ENCODE measurements around the gene DAB1. TPM values are rescaled to one million over a fixed set of nuclear protein-coding genes. Genes with fewer than 3 reads are reported as not detected.

DAB1 gene
- total and polyA plus RNA-seq, 10 of the 15 experiments (the other 5 are each of a cell fraction or from before 2014, with no cell fraction given), result 0.02 to 0.10 (median 0.03) TPM; not detected in 5

- Histone ChIP-seq H3K36me3 (ENCODE audit: control insufficient read depth in 2 of 2, insufficient read depth in 2 of 2, low read length in 1 of 2) (no peaks in the 10 kb centered on the region), H3K27ac (ENCODE audit: control insufficient read depth, insufficient read depth) (no peak overlapping the region), H3K9ac (ENCODE audit: control insufficient read depth, insufficient read depth, low read length) (no peak overlapping the region), H3K4me3 (no peak overlapping the region), H3K79me2 (ENCODE audit: control insufficient read depth, insufficient read depth, low read length) (no peaks in the 10 kb centered on the region), H4K20me1 (ENCODE audit: control insufficient read depth, insufficient read depth) (no peaks in the 10 kb centered on the region), H3K27me3 (replicated peaks in 1 of 2; ENCODE audit: control insufficient read depth in 2 of 2, insufficient read depth in 2 of 2, low read length in 1 of 2) (no peaks in the 10 kb centered on the region), H3K9me3 (replicated peaks; ENCODE audit: control insufficient read depth, insufficient read depth, low read length) (no peaks in the 10 kb centered on the region), H3K4me2 (ENCODE audit: control insufficient read depth, insufficient read depth) (no peak overlapping the region), H3K4me1 (ENCODE audit: control insufficient read depth, insufficient read depth, low read length) (no peaks in the 10 kb centered on the region), H2AFZ (ENCODE audit: control insufficient read depth, low read depth, low read length) (no peak overlapping the region)
- ChIA-PET POLR2A (no interaction called here), RAD21 (ENCODE audit: unreplicated experiment) (no interaction called here), SMC1A (ENCODE audit: uncharacterized antibody, unreplicated experiment) (interaction anchor here (0.7 kb wide), 1 partner anchor 66 kb away, joined by 3 read pairs; no protein-coding TSS in a partner anchor), CTCF (no interaction called here)
- BruUV-seq (replicated peaks), result no TSS peak
- no peak for ATAC-seq
- WGBS (ENCODE audit: insufficient coverage, insufficient replicate concordance, low lambda C conversion rate, missing lambda C conversion rate), result 75% methylated on average over 5 of the region's 5 CpGs
- no peak for FAIRE-seq
- DNase-seq (ENCODE audit: low read depth, low spot score), result no peak
- in situ Hi-C loops (cut with MboI) (no loop called here), intact Hi-C loops (cut with micrococcal nuclease; ENCODE audit: unreplicated experiment) (no loop called here)
- TF ChIP-seq BRCA1 (IDR thresholded peaks at IDR 0.05; ENCODE audit: low read depth, low read length), result no peak
- no peak for TF ChIP-seq MYB (IDR thresholded peaks at IDR 0.05; ENCODE audit: borderline replicate concordance, low read depth, low read length)
- no peak for TF ChIP-seq FOS (IDR thresholded peaks at IDR 0.05; ENCODE audit: borderline replicate concordance, extremely low read depth, insufficient read length)
- TF ChIP-seq LARP7 (IDR thresholded peaks at IDR 0.05), result no peak
- TF ChIP-seq EP300 (IDR thresholded peaks at IDR 0.05; ENCODE audit: borderline replicate concordance in 1 of 2, control insufficient read depth in 1 of 2, low read depth in 2 of 2, low read length in 2 of 2), result no peak
- TF ChIP-seq YY1 (IDR thresholded peaks at IDR 0.05; ENCODE audit: low read depth, low read length), result no peak
- TF ChIP-seq NKRF (conservative IDR thresholded peaks at IDR 0.05), result no peak
- TF ChIP-seq NR2F1 (conservative IDR thresholded peaks at IDR 0.05), result no peak
- TF ChIP-seq, protein P1, sequence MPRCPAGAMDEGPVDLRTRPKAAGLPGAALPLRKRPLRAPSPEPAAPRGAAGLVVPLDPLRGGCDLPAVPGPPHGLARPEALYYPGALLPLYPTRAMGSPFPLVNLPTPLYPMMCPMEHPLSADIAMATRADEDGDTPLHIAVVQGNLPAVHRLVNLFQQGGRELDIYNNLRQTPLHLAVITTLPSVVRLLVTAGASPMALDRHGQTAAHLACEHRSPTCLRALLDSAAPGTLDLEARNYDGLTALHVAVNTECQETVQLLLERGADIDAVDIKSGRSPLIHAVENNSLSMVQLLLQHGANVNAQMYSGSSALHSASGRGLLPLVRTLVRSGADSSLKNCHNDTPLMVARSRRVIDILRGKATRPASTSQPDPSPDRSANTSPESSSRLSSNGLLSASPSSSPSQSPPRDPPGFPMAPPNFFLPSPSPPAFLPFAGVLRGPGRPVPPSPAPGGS (IDR thresholded peaks at IDR 0.05; ENCODE audit: borderline replicate concordance, insufficient read depth, low read depth, low read length, poor library complexity, severe bottlenecking), result no peak
- TF ChIP-seq, protein P2, sequence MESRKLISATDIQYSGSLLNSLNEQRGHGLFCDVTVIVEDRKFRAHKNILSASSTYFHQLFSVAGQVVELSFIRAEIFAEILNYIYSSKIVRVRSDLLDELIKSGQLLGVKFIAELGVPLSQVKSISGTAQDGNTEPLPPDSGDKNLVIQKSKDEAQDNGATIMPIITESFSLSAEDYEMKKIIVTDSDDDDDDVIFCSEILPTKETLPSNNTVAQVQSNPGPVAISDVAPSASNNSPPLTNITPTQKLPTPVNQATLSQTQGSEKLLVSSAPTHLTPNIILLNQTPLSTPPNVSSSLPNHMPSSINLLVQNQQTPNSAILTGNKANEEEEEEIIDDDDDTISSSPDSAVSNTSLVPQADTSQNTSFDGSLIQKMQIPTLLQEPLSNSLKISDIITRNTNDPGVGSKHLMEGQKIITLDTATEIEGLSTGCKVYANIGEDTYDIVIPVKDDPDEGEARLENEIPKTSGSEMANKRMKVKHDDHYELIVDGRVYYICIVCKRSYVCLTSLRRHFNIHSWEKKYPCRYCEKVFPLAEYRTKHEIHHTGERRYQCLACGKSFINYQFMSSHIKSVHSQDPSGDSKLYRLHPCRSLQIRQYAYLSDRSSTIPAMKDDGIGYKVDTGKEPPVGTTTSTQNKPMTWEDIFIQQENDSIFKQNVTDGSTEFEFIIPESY (IDR thresholded peaks at IDR 0.05), result no peak
- TF ChIP-seq SREBF1 (IDR thresholded peaks at IDR 0.05; ENCODE audit: low read length), result no peak
- no peak for TF ChIP-seq SMAD5 (IDR thresholded peaks at IDR 0.05; ENCODE audit: low read depth)
- TF ChIP-seq ZNF592 (IDR thresholded peaks at IDR 0.05), result no peak
- no peak for TF ChIP-seq BMI1 (IDR thresholded peaks at IDR 0.05; ENCODE audit: borderline replicate concordance)
- no peak for TF ChIP-seq BHLHE40 (IDR thresholded peaks at IDR 0.05; ENCODE audit: borderline replicate concordance in 1 of 2, low read depth in 2 of 2, low read length in 1 of 2)
These were observed 7.5 kb upstream of the DAB1 start for GRCh38 chr1:57431400-57431799.
